HG03175 (cell line): ENCODE measurements around the gene SEMA4A.
"Not testable (repeated sequence)": the region's sequence is repeated elsewhere in the genome, so short reads cannot be mapped to it uniquely, and the experiment has no call there.

Source experiments
- ATAC-seq: cut with Tn5 transposase; IDR thresholded peaks from one replicate; pipeline ENCODE4 v1.9.1; 2021; ENCODE audit warnings: mild to moderate bottlenecking, moderate library complexity; ENCODE audit not compliant: unreplicated experiment

The SEMA4A gene

GRCh38 chr1:156155756-156156510, 2.5 kb downstream of the SEMA4A start:
- ATAC-seq = no peak

- ATAC-seq = no peak
Measured at GRCh38 chr1:156157506-156157905, 4.1 kb downstream of the SEMA4A start.

DNA sequence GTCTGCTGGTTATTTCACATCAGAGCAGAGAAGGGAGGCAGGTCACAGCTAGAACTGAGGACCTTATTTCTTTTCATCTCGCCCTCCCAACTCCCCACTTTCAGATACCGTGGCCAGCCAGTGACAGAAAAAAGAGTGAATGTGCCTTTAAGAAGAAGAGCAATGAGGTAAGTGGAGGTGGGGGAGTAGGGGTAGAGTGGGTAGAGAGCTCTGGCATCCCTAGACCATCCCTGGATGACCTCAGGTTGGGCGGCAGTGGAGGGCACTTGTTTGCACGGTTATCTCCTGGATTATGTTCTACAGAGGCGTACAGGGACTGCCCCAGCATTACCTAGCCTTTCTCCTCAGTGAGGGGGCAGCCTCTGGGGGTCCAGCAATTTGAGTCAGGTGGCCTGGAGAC, 4.6 kb downstream of the SEMA4A start:
- no peak for ATAC-seq

GRCh38 chr1:156160000-156160742, 6.8 kb downstream of the SEMA4A start:
- no peak for ATAC-seq

- no peak for ATAC-seq
Measured at GRCh38 chr1:156160743-156161171, 7.4 kb downstream of the SEMA4A start.

GRCh38 chr1:156162430-156163037, 9.1 kb downstream of the SEMA4A start:
- no peak for ATAC-seq

DNA sequence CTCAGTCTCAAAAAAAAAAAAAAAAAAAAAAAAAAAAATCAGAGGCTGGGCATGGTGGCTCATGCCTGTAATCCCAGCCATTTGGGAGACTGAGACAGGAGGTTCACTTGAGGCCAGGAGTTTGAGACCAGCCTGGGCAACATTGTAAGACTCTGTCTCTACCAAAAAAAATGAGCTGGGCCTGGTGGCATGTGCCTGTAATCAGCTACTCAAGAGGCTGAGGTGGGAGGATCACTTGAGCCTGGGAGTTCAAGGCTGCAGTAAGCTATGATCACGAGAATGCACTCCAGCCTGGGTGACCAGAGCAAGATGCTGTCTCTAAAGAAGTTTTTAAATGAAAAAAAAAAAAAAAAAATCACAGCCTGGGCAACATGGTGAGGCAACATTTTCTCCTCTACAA, 10.3 kb downstream of the SEMA4A start:
- ATAC-seq = no peak

DNA sequence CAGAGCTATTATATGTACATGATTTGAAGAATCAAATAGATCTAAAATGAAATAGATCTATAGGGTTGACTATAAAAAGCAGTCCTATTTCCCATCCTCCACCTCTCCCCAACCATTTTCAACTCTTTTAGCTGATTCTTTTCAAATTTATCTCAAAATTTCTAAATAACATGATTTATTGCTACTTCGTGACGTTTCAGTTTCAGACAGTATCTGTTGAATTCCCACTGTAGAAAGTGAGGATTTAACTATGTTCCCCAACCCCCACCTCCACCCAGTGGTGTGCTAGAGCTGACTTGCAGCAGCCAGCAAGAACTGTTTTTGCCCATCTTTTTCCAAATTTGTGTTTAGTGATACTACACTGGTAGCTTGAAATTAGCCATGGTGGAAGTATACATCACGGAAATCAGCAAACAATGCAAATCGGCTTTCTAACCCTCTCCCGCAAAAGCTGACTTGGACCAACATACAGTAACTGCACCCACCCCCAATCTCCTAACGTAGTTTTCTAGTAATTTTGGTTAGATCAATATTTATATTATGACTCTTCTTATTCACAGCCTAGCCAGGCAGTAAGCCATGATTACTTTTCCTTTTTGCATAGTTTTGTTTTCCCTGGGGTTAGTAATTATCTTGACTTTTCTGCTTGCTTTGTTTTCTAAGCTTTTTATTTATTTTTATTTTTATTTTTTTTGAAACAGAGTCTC, 10.9 kb downstream of the SEMA4A start:
- no peak for ATAC-seq

DNA sequence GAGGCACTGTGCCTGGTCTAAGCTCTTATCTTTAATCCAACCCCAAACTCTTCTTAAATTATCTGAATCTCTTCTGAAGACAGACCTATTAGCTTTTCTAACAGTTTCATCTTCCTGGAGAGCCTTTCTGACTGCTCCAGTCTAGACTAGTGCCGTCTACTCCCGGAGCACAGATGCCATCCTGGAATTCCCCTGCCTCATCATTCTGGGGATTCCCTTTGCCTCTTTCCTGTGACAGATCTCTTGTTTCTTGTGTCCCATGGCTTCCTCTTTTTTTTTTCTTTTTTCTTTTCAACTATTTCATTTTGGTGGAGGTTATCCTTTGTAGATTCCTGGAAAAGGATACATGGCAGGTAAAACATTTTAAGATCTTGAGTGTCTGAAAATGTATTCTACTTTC, 11.7 kb downstream of the SEMA4A start:
- ATAC-seq = no peak

DNA sequence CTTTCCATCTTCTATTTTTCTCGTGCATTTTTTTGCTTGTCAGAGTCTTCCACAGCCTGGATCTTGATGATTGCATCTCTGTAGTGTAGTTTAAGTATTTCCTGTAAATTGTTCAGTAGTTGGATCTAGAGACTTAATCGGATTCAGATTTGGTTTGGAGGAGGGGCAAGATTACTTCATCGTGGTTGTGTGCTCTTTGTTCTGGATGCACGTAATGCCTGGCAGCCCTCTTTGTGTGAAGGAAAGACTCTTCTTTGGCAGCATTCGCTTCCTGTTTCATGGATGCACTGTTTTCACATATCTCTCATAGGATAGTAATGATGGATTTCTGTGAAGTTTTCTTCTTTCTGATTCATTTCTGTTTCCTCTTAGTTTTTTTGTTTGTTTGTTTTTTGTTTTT, 14.2 kb downstream of the SEMA4A start:
- ATAC-seq = no peak

DNA sequence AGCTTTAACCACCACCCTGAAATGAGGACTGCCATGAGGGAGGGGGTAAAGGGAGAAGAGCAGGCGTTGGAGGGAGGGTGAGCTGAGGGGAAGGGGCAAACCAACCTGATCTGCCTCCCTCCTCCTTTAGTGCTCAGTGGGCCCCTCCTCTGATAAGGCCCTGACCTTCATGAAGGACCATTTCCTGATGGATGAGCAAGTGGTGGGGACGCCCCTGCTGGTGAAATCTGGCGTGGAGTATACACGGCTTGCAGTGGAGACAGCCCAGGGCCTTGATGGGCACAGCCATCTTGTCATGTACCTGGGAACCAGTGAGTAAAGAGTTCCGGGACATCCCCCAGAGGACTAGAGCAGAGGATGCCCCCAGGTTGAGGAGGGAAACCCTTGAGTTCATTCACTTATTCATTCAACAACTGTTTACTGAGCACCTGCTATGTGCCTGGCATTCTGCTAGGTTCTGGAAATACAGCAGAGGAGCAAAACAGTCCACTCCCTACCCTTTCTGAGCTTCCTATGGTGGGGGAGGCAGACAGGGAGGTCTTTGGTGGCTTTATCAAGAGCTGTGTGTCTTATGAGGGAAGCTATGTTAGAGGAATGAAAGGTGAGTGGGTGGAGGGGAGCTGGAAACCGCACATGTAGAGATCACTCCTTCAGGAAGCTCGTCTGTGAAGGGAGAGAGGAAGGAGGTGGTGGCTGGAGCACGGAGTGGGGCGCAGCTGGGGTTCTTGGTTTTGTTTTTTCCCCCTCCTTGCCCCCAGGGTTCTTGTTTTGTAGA, 19.5 kb downstream of the SEMA4A start:
- ATAC-seq = no peak

DNA sequence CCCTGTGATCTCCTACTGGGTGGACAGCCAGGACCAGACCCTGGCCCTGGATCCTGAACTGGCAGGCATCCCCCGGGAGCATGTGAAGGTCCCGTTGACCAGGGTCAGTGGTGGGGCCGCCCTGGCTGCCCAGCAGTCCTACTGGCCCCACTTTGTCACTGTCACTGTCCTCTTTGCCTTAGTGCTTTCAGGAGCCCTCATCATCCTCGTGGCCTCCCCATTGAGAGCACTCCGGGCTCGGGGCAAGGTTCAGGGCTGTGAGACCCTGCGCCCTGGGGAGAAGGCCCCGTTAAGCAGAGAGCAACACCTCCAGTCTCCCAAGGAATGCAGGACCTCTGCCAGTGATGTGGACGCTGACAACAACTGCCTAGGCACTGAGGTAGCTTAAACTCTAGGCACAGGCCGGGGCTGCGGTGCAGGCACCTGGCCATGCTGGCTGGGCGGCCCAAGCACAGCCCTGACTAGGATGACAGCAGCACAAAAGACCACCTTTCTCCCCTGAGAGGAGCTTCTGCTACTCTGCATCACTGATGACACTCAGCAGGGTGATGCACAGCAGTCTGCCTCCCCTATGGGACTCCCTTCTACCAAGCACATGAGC, 23.3 kb downstream of the SEMA4A start:
- no peak for ATAC-seq

DNA sequence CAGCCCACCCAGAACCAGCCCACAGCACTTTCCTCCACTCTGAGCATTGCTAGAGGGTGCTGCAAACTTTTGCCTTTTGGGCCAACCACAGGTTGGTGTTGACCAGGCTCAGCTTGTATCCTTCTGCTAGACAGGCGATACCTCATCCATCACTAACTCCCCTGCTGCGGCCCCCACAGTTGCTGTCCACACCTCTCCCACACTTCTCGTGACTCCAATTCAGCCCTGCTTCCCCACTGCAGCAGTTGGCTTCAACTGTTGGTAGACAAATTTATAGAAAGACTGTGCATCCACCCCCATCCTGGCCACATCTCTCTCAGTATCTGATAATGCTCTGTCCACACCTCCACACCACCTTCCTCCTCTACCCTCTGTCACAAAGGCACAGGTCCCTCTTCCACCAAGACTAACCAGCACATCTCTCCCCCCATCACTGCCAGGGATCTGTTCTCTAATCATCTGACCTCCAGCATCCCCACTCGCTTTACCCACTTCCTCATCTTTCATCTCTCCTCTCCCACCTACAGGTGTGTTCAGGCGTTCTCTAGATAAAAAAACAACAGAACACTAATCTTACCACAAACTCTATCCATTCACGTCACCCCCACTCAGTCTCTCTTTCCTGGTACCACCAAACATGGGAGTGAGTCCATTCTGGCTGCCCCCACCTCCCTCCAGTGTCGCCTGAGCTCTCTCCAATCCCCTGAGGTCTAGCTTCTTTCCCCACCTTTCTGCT, 24.7 kb downstream of the SEMA4A start:
- no peak for ATAC-seq

- ATAC-seq = no peak
Measured at GRCh38 chr1:156180471-156180870, 27.1 kb downstream of the SEMA4A start.

DNA sequence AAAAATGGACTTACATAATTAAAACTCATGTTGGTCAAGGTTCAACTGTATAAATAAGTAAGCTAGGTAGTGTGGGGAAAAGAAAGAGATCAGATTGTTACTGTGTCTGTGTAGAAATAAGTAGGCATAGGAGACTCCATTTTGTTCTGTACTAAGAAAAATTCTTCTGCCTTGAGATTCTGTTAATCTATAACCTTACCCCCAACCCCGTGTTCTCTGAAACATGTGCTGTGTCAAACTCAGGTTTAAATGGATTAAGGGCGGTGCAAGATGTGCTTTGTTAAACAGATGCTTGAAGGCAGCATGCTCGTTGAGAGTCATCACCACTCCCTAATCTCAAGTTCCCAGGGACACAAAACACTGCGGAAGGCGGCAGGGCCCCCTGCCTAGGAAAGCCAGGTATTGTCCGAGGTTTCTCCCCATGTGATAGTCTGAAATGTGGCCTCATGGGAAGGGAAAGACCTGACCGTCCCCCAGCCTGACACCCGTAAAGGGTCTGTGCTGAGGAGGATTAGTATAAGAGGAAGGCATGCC, 28.1 kb downstream of the SEMA4A start:
- not testable (repeated sequence) for ATAC-seq

DNA sequence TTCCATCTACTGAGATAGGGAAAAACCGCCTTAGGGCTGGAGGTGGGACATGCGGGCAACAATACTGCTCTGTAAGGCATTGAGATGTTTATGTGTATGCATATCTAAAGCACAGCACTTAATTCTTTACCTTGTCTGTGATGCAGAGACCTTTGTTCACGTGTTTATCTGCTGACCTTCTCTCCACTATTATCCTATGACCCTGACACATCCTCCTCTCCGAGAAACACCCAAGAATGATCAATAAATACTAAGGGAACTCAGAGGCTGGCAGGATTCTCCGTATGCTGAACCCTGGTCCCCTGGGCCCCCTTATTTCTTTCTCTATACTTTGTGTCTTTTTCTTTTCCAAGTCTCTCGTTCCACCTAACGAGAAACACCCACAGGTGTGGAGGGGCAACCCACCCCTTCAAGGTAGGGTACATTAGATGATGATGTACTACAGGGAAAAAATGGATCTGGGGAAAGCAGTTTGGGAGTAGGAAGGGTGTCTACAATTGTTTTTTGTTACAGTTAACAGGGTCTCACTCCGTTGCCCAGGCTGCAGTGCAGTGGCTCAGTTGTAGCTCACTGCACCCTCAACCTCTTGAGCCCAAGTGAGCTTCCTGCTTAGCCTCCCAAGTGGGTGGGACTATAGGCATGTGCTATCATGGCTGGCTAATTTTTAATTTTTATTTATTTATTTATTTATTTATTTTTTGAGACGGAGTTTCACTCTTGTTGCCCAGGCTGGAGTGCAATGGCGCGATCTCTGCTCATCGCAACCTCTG, 28.8 kb downstream of the SEMA4A start:
- not testable (repeated sequence) for ATAC-seq

- ATAC-seq = not testable (repeated sequence)
Measured at GRCh38 chr1:156186347-156187177, 33.2 kb downstream of the SEMA4A start.

DNA sequence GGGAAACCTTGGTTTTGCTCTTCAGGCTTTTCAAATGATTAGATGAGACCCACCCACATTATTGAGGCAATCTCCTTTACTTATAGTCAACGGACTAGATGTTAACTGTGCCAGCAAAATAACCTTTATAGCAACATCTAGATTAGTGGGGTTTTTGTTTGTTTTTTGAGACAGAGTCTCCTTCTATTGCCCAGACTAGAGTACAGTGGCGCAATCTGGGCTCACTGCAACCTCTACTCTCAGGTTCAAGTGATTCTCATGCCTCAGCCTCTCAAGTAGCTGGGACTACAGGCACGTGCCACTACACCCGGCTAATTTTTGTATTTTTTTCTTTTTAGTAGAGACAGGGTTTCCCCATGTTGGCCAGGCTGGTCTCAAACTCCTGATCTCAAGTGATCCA, 36.9 kb downstream of the SEMA4A start:
- not testable (repeated sequence) for ATAC-seq
